AG08396 (cell line): ENCODE measurements around the gene TANGO2.

ENCODE experiments used
- DNase-seq: peaks from one replicate; pipeline ENCODE4 v3.0.0; 2012; ENCODE audit warnings: low spot score, mixed read lengths

The TANGO2 gene

DNA sequence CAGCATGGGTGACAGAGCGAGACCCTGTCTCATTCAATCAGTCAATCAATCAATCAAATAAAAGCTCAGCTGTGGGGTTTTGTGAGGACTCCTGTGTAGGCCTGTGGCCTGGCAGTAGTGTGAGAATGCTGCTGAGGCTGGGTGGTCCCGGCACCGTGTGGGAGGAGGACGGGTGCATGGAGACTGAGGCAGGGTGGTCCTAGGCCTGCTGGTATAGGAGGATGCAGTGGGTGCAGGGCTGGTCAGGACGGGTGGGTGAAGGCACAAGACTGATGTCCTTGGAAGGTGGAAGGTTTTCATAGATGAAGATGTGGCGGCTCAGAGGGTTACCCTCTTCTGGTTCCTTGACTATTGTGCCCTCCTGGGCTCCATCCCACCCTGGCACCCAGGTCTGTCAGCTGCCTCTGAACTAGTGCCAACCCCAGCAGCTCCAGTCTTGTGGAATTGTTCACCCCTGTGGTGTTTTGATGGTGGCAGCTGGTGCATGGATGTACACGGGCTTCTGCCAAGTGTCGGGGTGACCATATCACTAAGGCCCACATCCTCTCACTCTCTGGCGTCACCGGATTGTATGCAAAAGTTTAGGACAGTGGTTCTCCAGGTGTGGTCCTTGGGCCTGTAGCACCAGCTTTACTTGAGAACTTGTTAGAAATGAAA lies 23.7 kb downstream of the TANGO2 start:
- no peak for DNase-seq

DNA sequence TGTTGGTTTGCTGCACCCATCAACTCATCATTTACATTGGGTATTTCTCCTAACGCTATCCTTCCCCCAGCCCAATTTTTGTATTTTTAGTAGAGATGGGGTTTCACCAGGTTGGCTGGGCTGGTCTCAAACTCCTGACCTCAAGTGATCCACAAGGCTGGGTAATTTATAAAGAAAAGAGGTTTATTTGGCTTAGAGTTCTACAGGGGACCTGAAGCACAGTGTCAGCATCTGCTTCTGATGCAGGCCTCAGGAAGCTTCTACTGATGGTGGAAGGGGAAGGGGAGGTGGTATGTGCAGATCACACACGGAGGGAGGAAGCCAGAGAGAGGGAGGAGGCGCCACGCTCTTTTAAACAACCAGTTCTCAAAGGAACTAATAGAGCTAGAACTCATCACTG lies 25.8 kb downstream of the TANGO2 start:
- no peak for DNase-seq

DNA sequence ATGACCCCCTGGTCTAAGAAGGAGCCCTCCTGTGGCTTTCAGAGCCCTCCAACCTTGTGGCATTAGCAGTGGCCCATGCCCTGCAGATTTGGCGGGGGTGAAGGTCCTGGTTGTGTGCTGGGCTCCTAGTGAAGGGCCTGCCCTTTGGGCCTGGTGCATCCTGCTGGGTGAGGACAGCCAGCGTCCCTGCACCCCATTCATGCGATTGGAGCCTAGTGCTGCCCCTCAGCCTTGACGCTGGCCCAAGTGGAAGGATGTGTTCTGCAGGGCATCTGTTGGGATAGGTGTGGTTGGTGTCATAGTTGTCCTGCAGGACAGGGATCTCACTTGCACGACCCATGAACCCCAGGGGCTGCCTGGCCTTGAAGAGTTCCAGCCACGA lies 31.0 kb downstream of the TANGO2 start:
- no peak for DNase-seq

- no peak for DNase-seq
Measured at GRCh38 chr22:20052309-20053259, 31.7 kb downstream of the TANGO2 start.

DNA sequence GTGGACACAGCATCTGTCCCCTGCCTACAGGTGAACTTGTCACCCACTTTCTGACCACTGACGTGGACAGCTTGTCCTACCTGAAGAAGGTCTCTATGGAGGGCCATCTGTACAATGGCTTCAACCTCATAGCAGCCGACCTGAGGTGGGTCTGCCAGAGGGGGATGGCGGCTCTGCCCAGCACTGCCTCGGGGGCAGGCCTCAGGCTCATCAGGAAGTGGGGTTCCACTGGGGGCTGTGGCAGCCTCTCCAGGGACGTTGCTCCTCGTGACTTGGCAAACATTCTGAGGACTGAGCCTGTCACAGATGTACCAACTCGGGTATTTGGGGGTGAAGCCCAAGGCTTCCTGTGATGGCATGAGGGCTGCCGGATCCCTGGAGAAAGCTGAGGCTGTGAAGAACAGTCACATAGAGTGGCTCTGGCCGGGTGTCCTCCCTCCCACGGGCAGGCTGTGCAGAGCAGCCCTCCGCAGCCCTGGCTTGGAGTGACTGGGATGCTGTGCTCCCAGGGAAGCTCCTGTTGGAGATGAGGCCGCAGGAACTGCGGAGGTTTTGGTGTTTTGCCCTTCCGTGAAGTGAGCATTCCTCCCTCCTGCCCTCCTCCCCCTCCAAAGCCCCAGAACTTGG lies 32.6 kb downstream of the TANGO2 start:
- DNase-seq, result no peak

GRCh38 chr22:20054034-20054427 lies 33.1 kb downstream of the TANGO2 start:
- DNase-seq, result no peak

- no peak for DNase-seq
Measured at GRCh38 chr22:20054485-20054884, 33.6 kb downstream of the TANGO2 start.

DNA sequence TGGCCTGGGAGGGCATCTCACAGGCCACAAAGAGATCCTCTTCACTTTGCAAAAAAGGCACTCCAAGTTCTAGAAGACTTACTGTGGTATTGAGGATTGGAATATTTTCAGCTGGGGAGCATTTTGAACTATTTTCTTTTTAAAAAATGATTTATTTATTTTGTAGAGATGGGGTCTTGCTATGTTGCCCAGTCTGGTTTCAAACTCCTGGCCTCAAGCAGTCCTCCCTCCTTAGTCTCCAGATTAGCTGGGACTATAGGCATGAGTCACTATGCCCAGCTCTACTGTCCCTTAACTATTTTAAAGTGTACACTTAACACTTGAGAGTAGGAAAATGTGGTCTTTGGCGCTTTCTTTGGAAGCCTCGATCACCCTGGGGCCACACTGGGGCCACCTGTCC lies 34.2 kb downstream of the TANGO2 start:
- no peak for DNase-seq

DNA sequence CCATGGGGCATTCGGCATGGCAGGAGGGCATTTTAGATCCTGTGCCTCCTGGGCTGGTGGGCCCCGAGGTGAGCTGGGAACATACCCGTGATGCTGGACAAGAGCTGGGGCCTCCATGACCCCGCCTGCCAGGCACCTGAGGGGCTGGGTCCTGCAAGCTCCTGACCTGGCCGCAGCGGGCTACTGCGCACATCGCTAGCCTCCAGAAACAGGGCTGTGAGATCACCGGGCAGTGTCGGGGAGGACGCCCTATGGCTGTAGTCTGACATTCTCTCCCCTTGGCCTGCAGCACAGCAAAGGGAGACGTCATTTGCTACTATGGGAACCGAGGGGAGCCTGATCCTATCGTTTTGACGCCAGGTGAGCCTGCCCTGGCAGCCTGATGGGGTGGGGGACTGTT lies 34.7 kb downstream of the TANGO2 start:
- no peak for DNase-seq

DNA sequence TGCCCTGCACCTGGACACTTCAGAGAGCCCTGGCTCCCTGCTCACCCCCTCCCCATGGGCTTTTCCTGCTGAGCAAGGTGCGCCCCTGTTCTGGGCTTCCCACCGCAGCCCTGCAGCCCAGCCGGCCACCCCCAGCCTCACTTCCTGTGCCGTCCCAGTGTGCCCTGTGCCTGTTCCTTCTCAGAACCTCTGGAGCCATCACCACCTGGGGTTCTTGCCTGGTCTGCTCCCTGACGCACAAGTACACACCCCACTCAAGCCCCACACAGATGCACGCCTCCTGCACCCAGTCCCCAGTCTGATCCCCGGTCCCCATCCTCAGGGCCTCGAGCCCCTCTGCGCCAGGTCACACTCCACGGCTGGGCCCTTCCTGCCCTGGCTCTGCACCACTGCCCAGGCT lies 35.3 kb downstream of the TANGO2 start:
- no peak for DNase-seq

GRCh38 chr22:20056696-20057386 lies 35.9 kb downstream of the TANGO2 start:
- DNase-seq, result no peak

GRCh38 chr22:20057596-20058268 lies 36.8 kb downstream of the TANGO2 start:
- no peak for DNase-seq

GRCh38 chr22:20058989-20059770 lies 38.3 kb downstream of the TANGO2 start:
- no peak for DNase-seq

GRCh38 chr22:20060700-20061480 lies 40.0 kb downstream of the TANGO2 start:
- DNase-seq, result no peak

DNA sequence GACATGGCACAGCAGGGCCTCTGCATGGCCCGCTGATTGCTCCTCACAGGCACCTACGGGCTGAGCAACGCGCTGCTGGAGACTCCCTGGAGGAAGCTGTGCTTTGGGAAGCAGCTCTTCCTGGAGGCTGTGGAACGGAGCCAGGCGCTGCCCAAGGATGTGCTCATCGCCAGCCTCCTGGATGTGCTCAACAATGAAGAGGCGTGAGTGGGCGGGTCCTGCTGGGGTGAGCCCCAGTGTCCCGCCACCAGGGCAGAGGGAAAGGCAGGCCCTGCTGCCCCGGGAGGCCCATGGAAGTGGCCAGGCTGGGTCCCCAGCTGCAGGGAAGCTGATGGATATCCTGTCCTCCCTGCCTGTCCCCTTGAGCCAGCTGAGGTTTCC lies 40.6 kb downstream of the TANGO2 start:
- DNase-seq, result no peak

GRCh38 chr22:20062043-20062765 lies 41.3 kb downstream of the TANGO2 start:
- DNase-seq, result no peak

- DNase-seq, result no peak
Measured at GRCh38 chr22:20062766-20063083, 41.8 kb downstream of the TANGO2 start.

- DNase-seq, result no peak
Measured at GRCh38 chr22:20063271-20064139, 42.6 kb downstream of the TANGO2 start.

DNA sequence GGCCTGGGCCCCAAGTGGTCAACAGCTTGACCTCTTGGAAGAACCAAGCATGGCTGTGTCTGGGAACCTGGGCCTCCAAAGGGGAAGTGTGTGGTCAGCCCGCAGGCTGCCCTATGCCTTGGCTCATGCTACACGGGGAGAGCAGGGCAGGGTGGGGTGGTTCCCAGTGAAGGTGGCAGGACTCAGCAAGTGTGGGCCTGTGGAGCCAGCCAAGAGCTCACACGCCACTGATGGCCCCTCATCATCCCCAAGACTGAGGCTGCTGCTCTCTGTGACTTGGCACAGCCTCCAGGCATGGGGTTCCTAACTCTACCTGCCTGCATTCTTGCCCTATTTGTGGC lies 43.2 kb downstream of the TANGO2 start:
- no peak for DNase-seq
